ENCODE data around the gene SKIC8. TPM values are rescaled to one million over a fixed set of nuclear protein-coding genes. Genes with fewer than 3 reads are reported as not detected.
"Not testable (repeated sequence)": the region's sequence is repeated elsewhere in the genome, so short reads cannot be mapped to it uniquely, and the experiment has no call there.

Gene SKIC8
- total RNA-seq, 1 donor from 2014 or later: 44.4 TPM

- Histone ChIP-seq H3K27me3 (ENCODE audit: low read depth) (no peaks in the 10 kb centered on the region), H3K9me3 (no peaks in the 10 kb centered on the region), H3K36me3 (no peaks in the 10 kb centered on the region), H3K27ac (no peak overlapping the region), H3K4me1 (no peaks in the 10 kb centered on the region), H3K4me3 (no peak overlapping the region)
- intact Hi-C loops (cut with DNase I): no loop called here
- no peak for TF ChIP-seq CTCF (IDR thresholded peaks at IDR 0.05)
- DNase-seq: no peak
- no peak for ATAC-seq
These were observed 43.9 kb downstream of the SKIC8 start for GRCh38 chr15:78255421-78256043.

- Histone ChIP-seq H3K4me3 (no peak overlapping the region), H3K27me3 (ENCODE audit: low read depth) (no peaks in the 10 kb centered on the region), H3K27ac (no peak overlapping the region), H3K36me3 (no peaks in the 10 kb centered on the region), H3K4me1 (no peaks in the 10 kb centered on the region), H3K9me3 (no peaks in the 10 kb centered on the region)
- TF ChIP-seq CTCF (IDR thresholded peaks at IDR 0.05): no peak
- intact Hi-C loops (cut with DNase I): no loop called here
- no peak for ATAC-seq
- no peak for DNase-seq
These were observed 48.3 kb downstream of the SKIC8 start for GRCh38 chr15:78251136-78251535.

- Histone ChIP-seq H3K27ac (no peak overlapping the region), H3K36me3 (no peaks in the 10 kb centered on the region), H3K27me3 (ENCODE audit: low read depth) (no peaks in the 10 kb centered on the region), H3K4me3 (no peak overlapping the region), H3K4me1 (no peaks in the 10 kb centered on the region), H3K9me3 (no peaks in the 10 kb centered on the region)
- no peak for TF ChIP-seq CTCF (IDR thresholded peaks at IDR 0.05)
- no peak for ATAC-seq
- DNase-seq: no peak
- intact Hi-C loops (cut with DNase I): no loop called here
These were observed 50.3 kb downstream of the SKIC8 start for GRCh38 chr15:78249131-78249530.

- intact Hi-C loops (cut with DNase I): no loop called here
- no peak for ATAC-seq
- no peak for DNase-seq
These were observed 51.5 kb downstream of the SKIC8 start for GRCh38 chr15:78247911-78248310.

GRCh38 chr15:78245976-78246620, 53.3 kb downstream of the SKIC8 start:
- H3K4me1 ChIP-seq; ATAC-seq; DNase-seq; H3K27me3 ChIP-seq (ENCODE audit: low read depth); intact Hi-C loops (cut with DNase I); H3K36me3 ChIP-seq; H3K4me3 ChIP-seq; H3K9me3 ChIP-seq; H3K27ac ChIP-seq: not testable (repeated sequence)

More at GRCh38 chr15:78247911-78248310, 51.5 kb downstream of the SKIC8 start:
- H3K27me3 ChIP-seq (ENCODE audit: low read depth): no peaks in the 10 kb centered on the region
- no peak overlapping the region for H3K27ac ChIP-seq
- H3K4me1 ChIP-seq: no peaks in the 10 kb centered on the region
- no peaks in the 10 kb centered on the region for H3K9me3 ChIP-seq
- no peaks in the 10 kb centered on the region for H3K36me3 ChIP-seq
- TF ChIP-seq CTCF (IDR thresholded peaks at IDR 0.05): no peak
- H3K4me3 ChIP-seq: no peak overlapping the region

GRCh38 chr15:78245392-78245791, 54.0 kb downstream of the SKIC8 start:
- H3K9me3 ChIP-seq; H3K27ac ChIP-seq; H3K27me3 ChIP-seq (ENCODE audit: low read depth); intact Hi-C loops (cut with DNase I); H3K4me3 ChIP-seq; DNase-seq; ATAC-seq; H3K4me1 ChIP-seq; H3K36me3 ChIP-seq: not testable (repeated sequence)

All from lower lobe of right lung (tissue), 2 donors.